A549 treated with AZD9567 at 1 μM for 4 hours (cell line): Measurements from ENCODE around the gene NT5C2. TPM values are rescaled to one million over a fixed set of nuclear protein-coding genes. Genes with fewer than 3 reads are reported as not detected.

Source experiments
- total RNA-seq: library from RNA; stranded (reverse); fragments of 200-300 nt; extraction: Qiagen RNA extraction; gene quantifications from 5 replicates; pipeline ENCODE4 v1.2.3, GENCODE V29; 2022; ENCODE audit not compliant: insufficient read depth

NT5C2 gene
- total RNA-seq = 65.8 to 87.6 TPM (median 70.8 TPM) in 5 replicates

DNA sequence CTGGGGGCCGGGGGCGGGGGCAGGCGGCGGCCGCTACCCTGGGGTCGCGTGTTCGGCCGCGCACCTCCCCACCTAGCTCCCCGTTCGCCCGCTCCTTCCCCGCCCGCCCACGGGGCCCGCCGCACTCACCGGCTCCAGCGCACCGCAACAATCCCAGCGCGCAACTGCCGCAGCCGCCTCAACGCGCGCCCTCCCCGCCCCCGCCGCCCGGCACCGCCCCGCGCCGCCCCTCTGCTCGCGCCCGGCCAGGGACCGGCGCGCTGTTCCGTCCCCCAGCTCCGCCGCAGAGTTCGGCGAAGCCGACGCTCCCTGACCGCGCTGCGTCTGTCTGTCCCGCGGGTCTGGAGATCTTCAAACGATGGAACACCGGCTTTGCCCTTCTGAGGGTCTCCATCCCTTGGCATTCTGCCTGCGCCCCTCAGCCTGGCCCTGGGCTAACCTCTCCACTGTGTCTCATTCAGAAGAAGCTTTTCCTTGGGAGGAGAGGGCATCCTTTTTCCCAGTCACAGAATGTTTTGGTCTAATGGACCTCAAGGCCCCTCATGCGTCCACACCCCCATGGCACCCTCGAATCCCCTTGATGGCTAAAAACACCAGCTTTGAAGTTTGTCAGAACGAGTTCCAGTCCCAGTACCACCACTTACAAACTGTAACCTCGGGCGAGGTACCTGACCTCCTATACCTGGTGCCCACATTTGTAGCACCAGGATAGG is at the start of gene NT5C2:
TSS of gene NT5C2 (minus strand) at position 166 of the 713 bp plus-strand sequence. CDS start 18,314 bp downstream, outside the sequence.

Other genes starting within 250 kb of the NT5C2 start
- 0.05 TPM in 1 of 5 replicates, not detected in the others for gene RPEL1, start 52.6 kb upstream of the NT5C2 start, total RNA-seq
- gene INA, start 83.9 kb upstream of the NT5C2 start, total RNA-seq = 21.6 to 27.2 TPM (median 22.4 TPM) in 5 replicates
- gene PCGF6, start 157.9 kb upstream of the NT5C2 start, total RNA-seq = 9.7 to 11.8 TPM (median 10.6 TPM) in 5 replicates
- 1.6 to 3.1 TPM (median 2.6 TPM) in 5 replicates for gene TAF5, start 174.7 kb upstream of the NT5C2 start, total RNA-seq
- gene ATP5MK, start 203.2 kb upstream of the NT5C2 start, total RNA-seq = 514 to 773 TPM (median 531 TPM) in 5 replicates
- 34.9 to 42.8 TPM (median 38.3 TPM) in 5 replicates for gene PDCD11, start 203.4 kb upstream of the NT5C2 start, total RNA-seq